Mesenchymal stem cell (in vitro differentiated cells and primary cell): ENCODE results near the gene OBSL1.

Source experiments
- DNase-seq: peaks from one replicate; pipeline ENCODE4 v3.0.0-alpha.2; 2013
- H2AFZ ChIP-seq: one replicate; pipeline ENCODE4 v1.6.1; 2013; ENCODE audit warnings: low read depth, mild to moderate bottlenecking, control low read depth, inconsistent platforms, low read length, moderate library complexity
- H2AK5ac ChIP-seq: 2 replicates; pipeline ENCODE4 v1.6.1; 2013; ENCODE audit warnings: low read length, moderate library complexity, mild to moderate bottlenecking, inconsistent platforms; ENCODE audit not compliant: severe bottlenecking
- H2BK120ac ChIP-seq: one replicate; pipeline ENCODE4 v1.6.1; 2013; ENCODE audit warnings: low read depth, mild to moderate bottlenecking, inconsistent platforms, low read length, moderate library complexity
- H2BK12ac ChIP-seq, 2 experiments: one replicate each; pipeline ENCODE4 v1.6.1; 2013; ENCODE audit warnings: inconsistent platforms in 2 of 2, low read length in 2 of 2, mild to moderate bottlenecking in 2 of 2, moderate library complexity in 2 of 2, control low read depth in 1 of 2
- H2BK15ac ChIP-seq: one replicate; pipeline ENCODE4 v1.6.1; 2013; ENCODE audit warnings: mild to moderate bottlenecking, low read depth, inconsistent platforms; ENCODE audit not compliant: poor library complexity, severe bottlenecking
- H2BK5ac ChIP-seq: 2 replicates; pipeline ENCODE4 v1.6.1; 2013; ENCODE audit warnings: low read depth, mild to moderate bottlenecking, low read length, control low read depth, inconsistent platforms; ENCODE audit not compliant: poor library complexity, severe bottlenecking
- H3K14ac ChIP-seq, 2 experiments: one replicate each; pipeline ENCODE4 v1.6.1; 2013; ENCODE audit warnings: inconsistent platforms in 2 of 2, low read length in 2 of 2, control low read depth in 1 of 2, mild to moderate bottlenecking in 1 of 2, moderate library complexity in 1 of 2
- H3K18ac ChIP-seq, 2 experiments: one replicate each; pipeline ENCODE4 v1.6.1; 2013; ENCODE audit warnings: inconsistent platforms in 2 of 2, low read length in 2 of 2, control low read depth in 1 of 2, low read depth in 1 of 2, mild to moderate bottlenecking in 1 of 2
- H3K23ac ChIP-seq, 2 experiments: one replicate each; pipeline ENCODE4 v1.6.1; 2013; ENCODE audit warnings: inconsistent platforms in 2 of 2, low read length in 2 of 2, mild to moderate bottlenecking in 2 of 2, moderate library complexity in 2 of 2, control low read depth in 1 of 2
- H3K27ac ChIP-seq: 2 replicates; pipeline ENCODE4 v1.5.1; 2013; ENCODE audit warnings: mild to moderate bottlenecking, moderate library complexity, low read length, control low read depth, inconsistent platforms; ENCODE audit not compliant: poor library complexity, severe bottlenecking
- H3K27me3 ChIP-seq, 2 experiments: 2 replicates each; pipeline versions ENCODE4 v1.6.1 to v1.7.0; 2013; ENCODE audit warnings: low read length in 2 of 2, mild to moderate bottlenecking in 2 of 2, moderate library complexity in 2 of 2, control low read depth in 1 of 2, inconsistent platforms in 1 of 2; ENCODE audit not compliant: control insufficient read depth in 1 of 2, insufficient read depth in 1 of 2
- H3K36me3 ChIP-seq, 2 experiments: 2 replicates each; pipeline versions ENCODE4 v1.6.1 to v1.7.0; 2013; ENCODE audit warnings: low read length in 2 of 2, control low read depth in 1 of 2, inconsistent platforms in 1 of 2, low read depth in 1 of 2, mild to moderate bottlenecking in 1 of 2; ENCODE audit not compliant: insufficient read depth in 2 of 2, control insufficient read depth in 1 of 2
- H3K4ac ChIP-seq, 2 experiments: one replicate each; pipeline ENCODE4 v1.6.1; 2013; ENCODE audit warnings: inconsistent platforms in 2 of 2, low read length in 2 of 2, mild to moderate bottlenecking in 2 of 2, moderate library complexity in 2 of 2, control low read depth in 1 of 2, low read depth in 1 of 2
- H3K4me1 ChIP-seq: 2 replicates; pipeline ENCODE4 v1.6.1; 2013; ENCODE audit warnings: low read depth, low read length, control low read depth; ENCODE audit not compliant: control insufficient read depth, insufficient read depth
- H3K4me2 ChIP-seq: 2 replicates; pipeline ENCODE4 v1.6.1; 2013; ENCODE audit warnings: low read length, mild to moderate bottlenecking, inconsistent platforms; ENCODE audit not compliant: poor library complexity, severe bottlenecking
- H3K4me3 ChIP-seq, 2 experiments: 2 replicates each; pipeline versions ENCODE4 v1.5.1 to v1.7.0; 2013; ENCODE audit warnings: low read length in 2 of 2, mild to moderate bottlenecking in 2 of 2, control low read depth in 1 of 2, low read depth in 1 of 2; ENCODE audit not compliant: insufficient read depth in 1 of 2
- H3K79me1 ChIP-seq: replicated peaks from 2 replicates; pipeline ENCODE4 v1.6.1; 2013; ENCODE audit warnings: mild to moderate bottlenecking, control low read depth, low read length, inconsistent platforms; ENCODE audit not compliant: poor library complexity, severe bottlenecking
- H3K9ac ChIP-seq: 2 replicates; pipeline ENCODE4 v1.7.0; 2013; ENCODE audit warnings: mild to moderate bottlenecking, low read length, moderate library complexity
- H3K9me3 ChIP-seq: 2 replicates; pipeline ENCODE4 v1.7.0; 2013; ENCODE audit warnings: mild to moderate bottlenecking, low read length; ENCODE audit not compliant: control insufficient read depth
- H4K8ac ChIP-seq: one replicate; pipeline ENCODE4 v1.6.1; 2013; ENCODE audit warnings: inconsistent platforms, mild to moderate bottlenecking, low read length, moderate library complexity
- H4K91ac ChIP-seq: one replicate; pipeline ENCODE4 v1.6.1; 2013; ENCODE audit warnings: mild to moderate bottlenecking, low read length, inconsistent platforms
- WGBS: methylation state at CpG from one replicate; pipeline ENCODE4 v1.1.7; 2013; ENCODE audit warnings: mixed read lengths; 5-methylcytosine and 5-hydroxymethylcytosine counted together

OBSL1 gene

GRCh38 chr2:219530048-219530963 is 41.0 kb downstream of the OBSL1 start:
- Histone ChIP-seq H2BK5ac (no peak overlapping the region), H2BK12ac (peak overlapping the region in 1 of 2 experiments; percentile 33), H3K27ac (no peak overlapping the region), H3K18ac (peak overlapping the region in 1 of 2 experiments; percentile 21), H3K4me3 (peak overlapping the region in 1 of 2 experiments; percentile 70), H3K23ac (no peak overlapping the region), H3K4ac (no peak overlapping the region), H3K9ac (peak overlapping the region; percentile 61), H3K14ac (no peak overlapping the region), H3K79me1 (no peaks in the 10 kb centered on the region), H4K91ac (no peak overlapping the region), H3K9me3 (no peaks in the 10 kb centered on the region), H3K36me3 (no peaks in the 10 kb centered on the region), H2BK120ac (no peak overlapping the region), H3K4me2 (peak overlapping the region; percentile 57), H2BK15ac (no peak overlapping the region), H3K4me1 (no peaks in the 10 kb centered on the region), H3K27me3 (peaks cover 52 to 64% of the 10 kb centered on the region in 2 experiments), H2AK5ac (no peak overlapping the region), H4K8ac (no peak overlapping the region), H2AFZ (no peak overlapping the region)
- WGBS: 14% methylated on average over 20 of the region's 21 CpGs
- DNase-seq: peak; percentile 82

GRCh38 chr2:219527472-219527871 is 43.9 kb downstream of the OBSL1 start:
- no peak overlapping the region for H2BK5ac ChIP-seq
- no peaks in the 10 kb centered on the region for H3K9me3 ChIP-seq
- H2BK120ac ChIP-seq: no peak overlapping the region
- H2AFZ ChIP-seq: no peak overlapping the region
- H3K23ac ChIP-seq: no peak overlapping the region
- H3K27ac ChIP-seq: no peak overlapping the region
- no peak overlapping the region for H3K4me3 ChIP-seq
- H4K8ac ChIP-seq: no peak overlapping the region
- 84% methylated on average over 5 of the region's 5 CpGs for WGBS
- H3K4me1 ChIP-seq: peaks cover 9% of the 10 kb centered on the region
- H4K91ac ChIP-seq: no peak overlapping the region
- no peaks in the 10 kb centered on the region for H3K36me3 ChIP-seq
- DNase-seq: no peak
- H3K4me2 ChIP-seq: no peak overlapping the region
- no peak overlapping the region for H3K4ac ChIP-seq
- no peak overlapping the region for H3K14ac ChIP-seq
- H2AK5ac ChIP-seq: no peak overlapping the region
- H3K79me1 ChIP-seq: no peaks in the 10 kb centered on the region
- no peak overlapping the region for H2BK15ac ChIP-seq
- H3K9ac ChIP-seq: no peak overlapping the region
- H3K18ac ChIP-seq: no peak overlapping the region
- H3K27me3 ChIP-seq: peaks cover 46 to 65% of the 10 kb centered on the region in 2 experiments
- no peak overlapping the region for H2BK12ac ChIP-seq

- DNase-seq: no peak
- Histone ChIP-seq H2BK12ac (no peak overlapping the region), H3K4ac (no peak overlapping the region), H3K9ac (no peak overlapping the region), H3K4me3 (no peak overlapping the region), H3K36me3 (no peaks in the 10 kb centered on the region), H3K9me3 (no peaks in the 10 kb centered on the region), H3K4me1 (peaks cover 12% of the 10 kb centered on the region), H4K8ac (no peak overlapping the region), H2AFZ (no peak overlapping the region), H3K14ac (peak overlapping the region in 1 of 2 experiments; percentile 3), H2BK120ac (no peak overlapping the region), H2BK5ac (no peak overlapping the region), H3K23ac (no peak overlapping the region), H3K79me1 (no peaks in the 10 kb centered on the region), H3K4me2 (no peak overlapping the region), H4K91ac (no peak overlapping the region), H3K18ac (no peak overlapping the region), H2AK5ac (no peak overlapping the region), H2BK15ac (no peak overlapping the region), H3K27ac (no peak overlapping the region), H3K27me3 (peaks cover 46 to 60% of the 10 kb centered on the region in 2 experiments)
- 69% methylated on average over 6 of the region's 6 CpGs for WGBS
Observed at GRCh38 chr2:219527076-219527394, 44.3 kb downstream of the OBSL1 start.

GRCh38 chr2:219526320-219527075 is 44.8 kb downstream of the OBSL1 start:
- no peaks in the 10 kb centered on the region for H3K9me3 ChIP-seq
- no peak overlapping the region for H2AK5ac ChIP-seq
- peak overlapping the region; percentile 12 to 18 for H2BK12ac ChIP-seq
- DNase-seq: no peak
- H4K91ac ChIP-seq: peak overlapping the region; percentile 20
- no peak overlapping the region for H3K9ac ChIP-seq
- H3K4me2 ChIP-seq: no peak overlapping the region
- peak overlapping the region in 1 of 2 experiments; percentile 3 for H3K14ac ChIP-seq
- peaks cover 17% of the 10 kb centered on the region for H3K4me1 ChIP-seq
- no peak overlapping the region for H2AFZ ChIP-seq
- H3K23ac ChIP-seq: no peak overlapping the region
- H2BK120ac ChIP-seq: no peak overlapping the region
- no peak overlapping the region for H4K8ac ChIP-seq
- WGBS: 58% methylated on average over 11 of the region's 11 CpGs
- H3K4me3 ChIP-seq: no peak overlapping the region
- no peak overlapping the region for H2BK5ac ChIP-seq
- no peaks in the 10 kb centered on the region for H3K36me3 ChIP-seq
- no peak overlapping the region for H3K27ac ChIP-seq
- no peak overlapping the region for H3K18ac ChIP-seq
- no peak overlapping the region for H3K4ac ChIP-seq
- H3K27me3 ChIP-seq: peaks cover 41 to 55% of the 10 kb centered on the region in 2 experiments
- H3K79me1 ChIP-seq: no peaks in the 10 kb centered on the region
- H2BK15ac ChIP-seq: no peak overlapping the region
